ENCODE results near the gene NRN1L.
A peak's percentile ranks its signal among the peaks of the same experiment; 100 is the strongest.

Gene NRN1L

GRCh38 chr16:67917140-67917851, 32.6 kb downstream of the NRN1L start:
- no peak for DNase-seq (ENCODE audit: low read depth)

DNA sequence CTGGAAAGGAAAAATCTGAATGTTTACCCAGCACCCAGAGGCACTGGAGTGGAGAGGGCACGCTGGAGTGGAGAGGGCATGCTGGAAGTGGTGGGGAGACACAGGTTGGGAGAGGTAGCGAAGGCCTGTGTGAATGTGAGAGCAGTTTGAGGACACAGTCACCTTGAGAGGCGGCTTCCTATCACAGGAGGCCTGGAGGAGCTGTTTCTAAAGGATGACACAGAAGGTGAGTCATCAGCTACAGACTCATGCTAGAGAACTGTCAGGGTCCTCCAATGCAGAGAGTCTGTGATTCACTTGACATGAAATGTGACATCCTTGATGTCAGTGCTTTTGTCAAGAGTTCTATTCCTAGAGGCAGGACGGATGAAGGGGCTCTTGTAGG, 33.2 kb downstream of the NRN1L start:
- DNase-seq (ENCODE audit: low read depth) = peak; percentile 87

DNA sequence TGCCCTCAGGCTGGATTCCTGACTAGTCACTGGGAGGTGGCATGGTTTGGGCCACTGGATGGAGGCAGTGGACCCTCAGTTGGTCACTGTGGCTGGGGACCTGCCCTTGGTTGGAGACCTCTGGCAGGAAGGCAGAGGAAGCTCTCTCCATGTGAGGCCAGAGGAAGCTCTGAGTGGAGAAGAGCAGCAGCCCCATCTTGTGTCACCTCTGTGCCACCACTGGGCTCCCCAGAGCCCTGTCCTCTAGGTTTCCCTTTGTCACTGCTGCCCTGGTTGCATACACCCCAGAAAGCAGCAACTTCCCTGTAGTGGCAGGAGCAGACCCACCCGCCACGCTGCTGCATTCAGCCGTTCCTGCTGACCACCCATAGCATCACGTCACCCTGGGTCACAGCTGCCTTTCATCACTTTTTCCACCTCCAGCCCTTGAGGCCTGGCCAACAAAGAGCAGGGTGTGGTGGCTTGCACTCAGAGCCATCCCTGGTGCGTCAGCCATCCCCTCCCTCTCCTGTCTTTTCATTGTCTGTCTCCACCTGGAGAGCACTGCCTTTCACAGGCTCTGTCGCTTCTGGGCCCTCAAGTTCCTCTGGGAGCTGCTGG, 35.0 kb downstream of the NRN1L start:
- no peak for DNase-seq (ENCODE audit: low read depth)

GRCh38 chr16:67922221-67922620, 37.5 kb downstream of the NRN1L start:
- DNase-seq (ENCODE audit: low read depth) = no peak

DNA sequence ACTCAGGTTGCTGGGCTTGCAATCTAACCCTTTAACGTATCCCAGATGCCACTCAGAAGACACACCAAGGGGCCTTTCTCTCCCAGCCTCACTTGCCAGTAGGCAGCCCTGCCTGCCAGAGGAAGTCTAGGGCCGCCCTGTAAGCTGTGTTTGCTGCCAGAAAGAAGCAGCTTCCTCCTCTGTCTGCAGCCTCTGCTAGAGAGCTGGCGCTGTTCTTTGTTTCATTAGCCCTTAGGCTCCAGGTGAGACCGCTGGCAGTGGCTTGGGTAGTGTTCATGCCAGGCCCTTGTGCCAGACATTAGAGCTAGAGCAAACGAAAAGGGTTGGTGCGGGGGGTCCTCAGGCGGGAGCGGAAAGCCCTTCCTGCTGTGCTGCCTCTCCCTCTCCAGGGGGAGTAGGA, 38.1 kb downstream of the NRN1L start:
- DNase-seq (ENCODE audit: low read depth) = no peak

GRCh38 chr16:67923414-67924116, 38.9 kb downstream of the NRN1L start:
- DNase-seq (ENCODE audit: low read depth) = no peak

- DNase-seq (ENCODE audit: low read depth) = no peak
Observed at GRCh38 chr16:67924140-67924906, 39.6 kb downstream of the NRN1L start.

- DNase-seq (ENCODE audit: low read depth) = no peak
Observed at GRCh38 chr16:67926181-67926750, 41.6 kb downstream of the NRN1L start.

DNA sequence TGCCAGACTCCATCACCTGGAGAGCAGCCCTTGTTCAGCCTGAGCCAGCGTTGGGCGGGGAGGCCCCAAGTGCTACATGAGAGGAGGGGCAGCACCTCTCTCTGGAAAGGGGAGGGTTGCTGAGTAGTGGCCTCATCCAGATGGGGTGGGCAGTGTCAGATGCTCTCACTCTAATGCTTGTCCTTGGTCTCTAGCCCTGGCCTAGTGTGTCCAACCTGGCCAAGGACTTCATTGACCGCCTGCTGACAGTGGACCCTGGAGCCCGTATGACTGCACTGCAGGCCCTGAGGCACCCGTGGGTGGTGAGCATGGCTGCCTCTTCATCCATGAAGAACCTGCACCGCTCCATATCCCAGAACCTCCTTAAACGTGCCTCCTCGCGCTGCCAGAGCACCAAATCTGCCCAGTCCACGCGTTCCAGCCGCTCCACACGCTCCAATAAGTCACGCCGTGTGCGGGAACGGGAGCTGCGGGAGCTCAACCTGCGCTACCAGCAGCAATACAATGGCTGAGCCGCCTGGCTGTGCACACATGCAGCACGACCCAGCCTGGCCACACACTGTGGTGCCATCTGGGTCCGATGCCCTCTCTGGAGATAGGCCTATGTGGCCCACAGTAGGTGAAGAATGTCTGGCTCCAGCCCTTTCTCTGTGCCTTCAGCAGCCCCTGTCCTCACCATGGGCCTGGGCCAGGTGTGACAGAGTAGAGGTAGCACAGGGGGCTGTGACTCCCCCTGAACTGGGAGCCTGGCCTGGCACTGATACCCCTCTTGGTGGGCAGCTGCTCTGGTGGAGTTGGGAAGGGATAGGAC, 42.7 kb downstream of the NRN1L start:
- no peak for DNase-seq (ENCODE audit: low read depth)

DNA sequence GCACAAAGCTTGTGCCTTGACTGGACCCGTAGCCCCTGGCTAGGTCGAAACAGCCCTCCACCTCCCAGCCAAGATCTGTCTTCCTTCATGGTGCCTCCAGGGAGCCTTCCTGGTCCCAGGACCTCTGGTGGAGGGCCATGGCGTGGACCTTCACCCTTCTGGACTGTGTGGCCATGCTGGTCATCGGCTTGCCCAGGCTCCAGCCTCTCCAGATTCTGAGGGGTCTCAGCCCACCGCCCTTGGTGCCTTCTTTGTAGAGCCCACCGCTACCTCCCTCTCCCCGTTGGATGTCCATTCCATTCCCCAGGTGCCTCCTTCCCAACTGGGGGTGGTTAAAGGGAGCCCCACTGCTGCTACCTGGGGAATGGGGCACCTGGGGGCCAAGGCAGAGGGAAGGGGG, 43.5 kb downstream of the NRN1L start:
- no peak for DNase-seq (ENCODE audit: low read depth)

- DNase-seq (ENCODE audit: low read depth) = no peak
Observed at GRCh38 chr16:67928561-67929364, 44.1 kb downstream of the NRN1L start.

DNA sequence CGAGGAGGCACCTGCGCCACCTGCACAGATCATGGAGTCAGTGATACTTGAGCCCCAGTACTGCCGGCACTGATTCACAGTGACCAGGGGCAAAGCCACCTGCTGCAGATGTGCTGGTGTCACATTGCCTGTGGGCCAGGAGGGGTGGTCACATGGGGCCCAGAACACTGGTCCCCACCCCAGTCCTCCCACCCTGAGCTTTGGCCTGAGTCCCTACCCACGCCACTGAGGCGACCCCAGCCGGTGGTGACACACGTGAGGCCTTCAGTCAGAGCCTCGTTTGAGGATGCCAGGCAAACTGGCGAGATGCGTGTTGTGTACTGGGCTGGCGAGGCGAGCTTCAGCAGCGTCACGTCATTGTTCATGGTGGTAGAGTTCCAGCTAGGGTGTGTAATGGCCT, 45.5 kb downstream of the NRN1L start:
- DNase-seq (ENCODE audit: low read depth) = no peak

DNA sequence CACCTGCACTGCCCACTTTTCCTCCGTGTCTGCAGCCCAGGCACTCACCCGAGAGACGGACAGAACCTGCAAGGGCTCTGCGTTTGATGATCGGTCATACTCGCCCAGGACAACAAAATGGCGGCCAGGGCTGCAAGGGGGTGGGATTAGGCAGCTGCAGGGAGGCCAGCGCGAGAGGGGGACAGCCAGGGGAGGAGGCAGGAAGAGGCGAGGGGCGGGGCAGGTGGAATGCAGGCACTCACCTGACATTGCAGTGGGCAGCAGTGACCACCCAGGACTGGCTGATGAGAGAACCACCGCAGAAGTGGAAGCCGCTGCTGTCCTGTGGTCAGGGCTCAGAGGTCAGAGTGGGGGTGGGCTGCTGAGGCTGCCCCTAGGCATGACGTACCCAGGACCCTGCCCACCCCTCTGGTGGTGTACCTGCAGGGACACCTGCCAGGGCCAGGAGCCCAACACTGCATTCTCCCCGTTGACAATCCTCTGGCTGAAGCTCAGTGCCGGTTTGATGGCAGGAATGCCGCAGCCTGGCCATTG, 46.1 kb downstream of the NRN1L start:
- no peak for DNase-seq (ENCODE audit: low read depth)

GRCh38 chr16:67931712-67932461, 47.2 kb downstream of the NRN1L start, which contains the start of gene CTRL:
CTRL (minus strand) TSS chr16:67931862; CDS start chr16:67931852, 10 bp downstream.
- DNase-seq (ENCODE audit: low read depth) = no peak

DNA sequence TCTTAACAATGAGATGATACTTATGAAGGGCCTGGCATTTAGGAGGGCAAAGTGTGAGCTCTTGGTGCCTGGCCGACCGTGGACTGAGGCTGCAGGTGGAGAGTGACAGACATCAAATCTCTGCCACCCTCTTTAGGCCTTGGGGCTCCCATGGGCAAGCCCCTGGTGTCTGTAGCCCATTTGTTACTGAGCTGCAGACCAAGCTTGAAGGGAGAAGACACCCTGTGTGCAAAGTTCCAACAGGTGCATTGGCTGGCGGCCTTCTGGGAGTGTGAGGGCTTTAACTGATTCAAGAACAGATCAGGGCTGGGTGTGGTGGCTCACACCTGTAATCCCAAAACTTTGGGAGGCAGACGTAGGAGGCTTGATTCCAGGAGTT, 47.8 kb downstream of the NRN1L start:
- DNase-seq (ENCODE audit: low read depth) = no peak

DNA sequence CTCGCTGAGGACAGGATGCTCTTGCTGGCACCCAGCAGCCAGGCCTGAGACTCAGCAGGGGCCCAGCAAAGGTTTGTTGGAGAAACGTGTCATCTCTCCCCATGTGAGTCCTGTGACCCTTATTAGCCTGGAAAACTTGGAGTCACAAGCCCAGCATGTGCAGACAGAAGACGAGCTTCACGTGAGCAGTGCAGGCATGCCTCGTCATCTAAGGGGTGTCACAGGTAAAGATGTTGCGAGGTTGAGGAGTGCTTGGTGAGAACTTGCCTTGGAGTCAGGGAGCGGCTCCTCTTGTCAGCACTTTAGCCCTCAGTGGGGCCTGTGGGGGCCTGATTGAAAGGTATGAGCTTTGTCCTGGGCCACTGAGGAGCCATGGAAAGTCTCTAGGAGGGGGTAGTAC, 49.1 kb downstream of the NRN1L start:
- DNase-seq (ENCODE audit: low read depth) = no peak

DNA sequence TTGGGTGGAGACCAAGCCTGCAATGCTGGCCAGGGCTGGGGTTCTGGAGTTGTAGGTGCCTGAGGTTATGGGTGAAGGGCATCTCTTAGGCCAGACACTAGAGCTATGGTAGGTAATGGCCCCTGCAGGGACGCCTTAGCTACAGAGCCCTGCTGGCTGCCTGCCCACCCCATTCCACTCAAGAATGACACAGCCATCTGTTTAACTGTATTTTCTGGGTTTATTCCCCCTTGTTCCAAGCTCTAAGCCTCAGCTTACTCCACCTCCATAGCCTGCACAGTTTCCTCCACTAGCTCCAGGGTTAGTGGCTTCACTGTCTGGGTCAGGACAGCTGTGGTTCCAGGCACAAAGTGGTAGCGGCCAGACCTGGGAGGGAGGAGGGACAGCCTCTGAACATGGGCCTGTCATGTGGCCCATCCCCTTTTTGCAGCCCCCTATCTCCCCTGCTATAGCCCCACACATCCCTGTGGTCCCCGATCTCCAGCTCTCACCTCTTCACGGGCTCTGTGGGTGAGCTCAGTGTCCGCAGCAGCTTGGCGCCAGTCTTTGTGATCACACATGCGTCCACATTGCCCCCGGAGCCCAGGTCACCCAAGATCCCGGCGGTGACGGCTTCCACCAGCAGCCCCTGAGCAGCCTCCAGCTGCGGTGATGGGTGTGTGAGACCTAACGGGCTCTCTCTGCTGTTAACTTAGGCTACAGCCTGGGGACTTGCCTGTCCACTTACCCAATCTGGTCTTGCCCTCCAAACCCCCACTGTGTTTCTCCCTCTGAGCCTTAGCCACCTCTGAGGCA, 49.8 kb downstream of the NRN1L start:
- DNase-seq (ENCODE audit: low read depth) = no peak

- DNase-seq (ENCODE audit: low read depth) = no peak
Observed at GRCh38 chr16:67935101-67935401, 50.4 kb downstream of the NRN1L start.
